ENCODE data around the gene ZFYVE26. TPM values are rescaled to one million over a fixed set of nuclear protein-coding genes. Genes with fewer than 3 reads are reported as not detected.

Gene ZFYVE26
- 27.4 TPM for total RNA-seq
- 1 to 10 TPM; 2.9 to 5.2 (median 3.4) TPM for polyA plus RNA-seq

GRCh38 chr14:67816326-67817002 is at the start of gene ZFYVE26:
TSS of gene ZFYVE26 (minus strand) at chr14:67816590. CDS start at chr14:67815963, 627 bp downstream.
- H3K4me3 Mint-ChIP-seq = peak within 1 kb of the TSS; percentile 96 to 99 (median 98)

GRCh38 chr14:67863223-67863622 is 46.8 kb upstream of the ZFYVE26 start:
- H3K9me3 Mint-ChIP-seq = peaks cover 0 to 1% (median 0%) of the 10 kb centered on the region in 7 donors
- H3K4me1 ChIP-seq (ENCODE audit: control insufficient read depth, insufficient read depth, low read length, poor library complexity, severe bottlenecking) = no peaks in the 10 kb centered on the region
- no peak overlapping the region for H3K27ac ChIP-seq (ENCODE audit: insufficient read depth, low read length, poor library complexity, severe bottlenecking)
- no peaks in the 10 kb centered on the region for H3K27me3 Mint-ChIP-seq
- peaks cover 27% of the 10 kb centered on the region for H3K36me3 Mint-ChIP-seq
- no peak for ATAC-seq (ENCODE audit: low read depth in 2 of 2)
- H3K4me3 Mint-ChIP-seq = no peak overlapping the region
- peaks cover 0 to 17% (median 10%) of the 10 kb centered on the region in 4 donors for H3K4me1 Mint-ChIP-seq
- peaks cover 3% of the 10 kb centered on the region for H3K36me3 ChIP-seq (ENCODE audit: control insufficient read depth, insufficient read depth, low read length)
- DNase-seq = no peak
- H3K9me3 ChIP-seq (ENCODE audit: control insufficient read depth in 2 of 2, low read length in 2 of 2) = no peaks in the 10 kb centered on the region
- no peaks in the 10 kb centered on the region for H3K27me3 ChIP-seq (ENCODE audit: control insufficient read depth, insufficient read depth, low read length)
- no peak overlapping the region for H3K4me3 ChIP-seq (ENCODE audit: low read depth, low read length)
- peak overlapping the region in 1 of 3 donors; percentile 33 for H3K27ac Mint-ChIP-seq

More at GRCh38 chr14:67816326-67817002, at the start of gene ZFYVE26:
- no peaks in the 10 kb centered on the region for H3K27me3 Mint-ChIP-seq
- no peaks in the 10 kb centered on the region for H3K9me3 Mint-ChIP-seq
- H3K4me1 Mint-ChIP-seq = peaks cover 28 to 65% (median 37%) of the 10 kb centered on the region in 4 donors
- peak within 1 kb of the TSS; percentile 77 for H3K27ac ChIP-seq (ENCODE audit: insufficient read depth, low read length, poor library complexity, severe bottlenecking)
- peaks cover 17% of the 10 kb centered on the region for H3K36me3 Mint-ChIP-seq
- peaks cover 34% of the 10 kb centered on the region for H3K4me1 ChIP-seq (ENCODE audit: control insufficient read depth, insufficient read depth, low read length, poor library complexity, severe bottlenecking)
- H3K27me3 ChIP-seq (ENCODE audit: control insufficient read depth, insufficient read depth, low read length) = no peaks in the 10 kb centered on the region
- H3K4me3 ChIP-seq (ENCODE audit: low read depth, low read length) = peak within 1 kb of the TSS; percentile 91
- peaks cover 9% of the 10 kb centered on the region for H3K36me3 ChIP-seq (ENCODE audit: control insufficient read depth, insufficient read depth, low read length)
- peak; percentile 89 to 95 (median 90) for DNase-seq
- no peaks in the 10 kb centered on the region for H3K9me3 ChIP-seq (ENCODE audit: control insufficient read depth in 2 of 2, low read length in 2 of 2)
- ATAC-seq (ENCODE audit: low read depth in 2 of 2) = peak; percentile 97
- peak within 1 kb of the TSS; percentile 97 to 99 (median 97) for H3K27ac Mint-ChIP-seq

GRCh38 chr14:67859169-67859749 is 42.9 kb upstream of the ZFYVE26 start:
- no peaks in the 10 kb centered on the region for H3K9me3 ChIP-seq (ENCODE audit: control insufficient read depth in 2 of 2, low read length in 2 of 2)
- no peak overlapping the region for H3K27ac ChIP-seq (ENCODE audit: insufficient read depth, low read length, poor library complexity, severe bottlenecking)
- H3K36me3 Mint-ChIP-seq = peaks cover 4% of the 10 kb centered on the region
- DNase-seq (no peak), ATAC-seq (ENCODE audit: low read depth in 2 of 2) (no peak)
- H3K4me1 ChIP-seq (ENCODE audit: control insufficient read depth, insufficient read depth, low read length, poor library complexity, severe bottlenecking) = no peaks in the 10 kb centered on the region
- no peaks in the 10 kb centered on the region for H3K27me3 ChIP-seq (ENCODE audit: control insufficient read depth, insufficient read depth, low read length)
- no peak overlapping the region for H3K27ac Mint-ChIP-seq
- peaks cover 0 to 9% (median 5%) of the 10 kb centered on the region in 4 donors for H3K4me1 Mint-ChIP-seq
- no peaks in the 10 kb centered on the region for H3K36me3 ChIP-seq (ENCODE audit: control insufficient read depth, insufficient read depth, low read length)
- no peaks in the 10 kb centered on the region for H3K27me3 Mint-ChIP-seq
- H3K9me3 Mint-ChIP-seq = peaks cover 0 to 1% (median 0%) of the 10 kb centered on the region in 7 donors
- no peak overlapping the region for H3K4me3 ChIP-seq (ENCODE audit: low read depth, low read length)
- no peak overlapping the region for H3K4me3 Mint-ChIP-seq

- no peaks in the 10 kb centered on the region for H3K27me3 ChIP-seq (ENCODE audit: control insufficient read depth, insufficient read depth, low read length)
- H3K27ac Mint-ChIP-seq = peak overlapping the region in 1 of 3 donors; percentile 51
- H3K36me3 Mint-ChIP-seq = no peaks in the 10 kb centered on the region
- H3K36me3 ChIP-seq (ENCODE audit: control insufficient read depth, insufficient read depth, low read length) = no peaks in the 10 kb centered on the region
- peaks cover 0 to 9% (median 5%) of the 10 kb centered on the region in 4 donors for H3K4me1 Mint-ChIP-seq
- no peak for DNase-seq
- no peaks in the 10 kb centered on the region for H3K27me3 Mint-ChIP-seq
- H3K9me3 ChIP-seq (ENCODE audit: control insufficient read depth in 2 of 2, low read length in 2 of 2) = no peaks in the 10 kb centered on the region
- no peaks in the 10 kb centered on the region for H3K4me1 ChIP-seq (ENCODE audit: control insufficient read depth, insufficient read depth, low read length, poor library complexity, severe bottlenecking)
- H3K9me3 Mint-ChIP-seq = no peaks in the 10 kb centered on the region
- H3K27ac ChIP-seq (ENCODE audit: insufficient read depth, low read length, poor library complexity, severe bottlenecking) = no peak overlapping the region
- no peak for ATAC-seq (ENCODE audit: low read depth in 2 of 2)
- H3K4me3 ChIP-seq (ENCODE audit: low read depth, low read length) = no peak overlapping the region
- no peak overlapping the region for H3K4me3 Mint-ChIP-seq
Observed at GRCh38 chr14:67857778-67858350, 41.5 kb upstream of the ZFYVE26 start.

- H3K27ac ChIP-seq (ENCODE audit: insufficient read depth, low read length, poor library complexity, severe bottlenecking) = no peak overlapping the region
- no peak overlapping the region for H3K4me3 Mint-ChIP-seq
- no peaks in the 10 kb centered on the region for H3K27me3 ChIP-seq (ENCODE audit: control insufficient read depth, insufficient read depth, low read length)
- no peaks in the 10 kb centered on the region for H3K9me3 ChIP-seq (ENCODE audit: control insufficient read depth in 2 of 2, low read length in 2 of 2)
- ATAC-seq (ENCODE audit: low read depth in 2 of 2) (no peak), DNase-seq (no peak)
- no peak overlapping the region for H3K4me3 ChIP-seq (ENCODE audit: low read depth, low read length)
- H3K36me3 Mint-ChIP-seq = peaks cover 3% of the 10 kb centered on the region
- no peaks in the 10 kb centered on the region for H3K9me3 Mint-ChIP-seq
- peaks cover 0 to 9% (median 5%) of the 10 kb centered on the region in 4 donors for H3K4me1 Mint-ChIP-seq
- H3K27me3 Mint-ChIP-seq = no peaks in the 10 kb centered on the region
- H3K36me3 ChIP-seq (ENCODE audit: control insufficient read depth, insufficient read depth, low read length) = no peaks in the 10 kb centered on the region
- no peak overlapping the region for H3K27ac Mint-ChIP-seq
- H3K4me1 ChIP-seq (ENCODE audit: control insufficient read depth, insufficient read depth, low read length, poor library complexity, severe bottlenecking) = no peaks in the 10 kb centered on the region
Observed at GRCh38 chr14:67856827-67857226, 40.4 kb upstream of the ZFYVE26 start.

GRCh38 chr14:67853715-67854114 is 37.3 kb upstream of the ZFYVE26 start:
- Mint-ChIP-seq H3K9me3 (peaks cover 0 to 5% (median 0%) of the 10 kb centered on the region in 7 donors), H3K27ac (no peak overlapping the region), H3K36me3 (peaks cover 11% of the 10 kb centered on the region), H3K4me3 (no peak overlapping the region), H3K4me1 (peaks cover 0 to 3% (median 3%) of the 10 kb centered on the region in 4 donors), H3K27me3 (no peaks in the 10 kb centered on the region)
- H3K4me1 ChIP-seq (ENCODE audit: control insufficient read depth, insufficient read depth, low read length, poor library complexity, severe bottlenecking) = no peaks in the 10 kb centered on the region
- no peak overlapping the region for H3K4me3 ChIP-seq (ENCODE audit: low read depth, low read length)
- H3K9me3 ChIP-seq (ENCODE audit: control insufficient read depth in 2 of 2, low read length in 2 of 2) = no peaks in the 10 kb centered on the region
- no peak overlapping the region for H3K27ac ChIP-seq (ENCODE audit: insufficient read depth, low read length, poor library complexity, severe bottlenecking)
- H3K36me3 ChIP-seq (ENCODE audit: control insufficient read depth, insufficient read depth, low read length) = no peaks in the 10 kb centered on the region
- DNase-seq (no peak), ATAC-seq (ENCODE audit: low read depth in 2 of 2) (no peak)
- no peaks in the 10 kb centered on the region for H3K27me3 ChIP-seq (ENCODE audit: control insufficient read depth, insufficient read depth, low read length)

GRCh38 chr14:67852926-67853604 is 36.7 kb upstream of the ZFYVE26 start:
- Histone ChIP-seq H3K27ac (ENCODE audit: insufficient read depth, low read length, poor library complexity, severe bottlenecking) (no peak overlapping the region), H3K9me3 (ENCODE audit: control insufficient read depth in 2 of 2, low read length in 2 of 2) (peaks cover 0 to 3% of the 10 kb centered on the region in 2 experiments), H3K27me3 (ENCODE audit: control insufficient read depth, insufficient read depth, low read length) (no peaks in the 10 kb centered on the region), H3K36me3 (ENCODE audit: control insufficient read depth, insufficient read depth, low read length) (no peaks in the 10 kb centered on the region), H3K4me3 (ENCODE audit: low read depth, low read length) (no peak overlapping the region), H3K4me1 (ENCODE audit: control insufficient read depth, insufficient read depth, low read length, poor library complexity, severe bottlenecking) (no peaks in the 10 kb centered on the region)
- Mint-ChIP-seq H3K27ac (peak overlapping the region in 1 of 3 donors; percentile 38), H3K4me3 (no peak overlapping the region), H3K27me3 (no peaks in the 10 kb centered on the region), H3K9me3 (peaks cover 0 to 9% (median 2%) of the 10 kb centered on the region in 7 donors), H3K4me1 (peaks cover 0 to 2% (median 0%) of the 10 kb centered on the region in 4 donors), H3K36me3 (peaks cover 16% of the 10 kb centered on the region)
- DNase-seq (no peak), ATAC-seq (ENCODE audit: low read depth in 2 of 2) (no peak)
